Measurements from ENCODE around the gene PPARGC1A. TPM values are rescaled to one million over a fixed set of nuclear protein-coding genes. Genes with fewer than 3 reads are reported as not detected.
A peak's percentile ranks its signal among the peaks of the same experiment; 100 is the strongest.

The PPARGC1A gene
- total and polyA plus RNA-seq, 2 experiments from 2014 or later, result 6.7 to 16.6 TPM

DNA sequence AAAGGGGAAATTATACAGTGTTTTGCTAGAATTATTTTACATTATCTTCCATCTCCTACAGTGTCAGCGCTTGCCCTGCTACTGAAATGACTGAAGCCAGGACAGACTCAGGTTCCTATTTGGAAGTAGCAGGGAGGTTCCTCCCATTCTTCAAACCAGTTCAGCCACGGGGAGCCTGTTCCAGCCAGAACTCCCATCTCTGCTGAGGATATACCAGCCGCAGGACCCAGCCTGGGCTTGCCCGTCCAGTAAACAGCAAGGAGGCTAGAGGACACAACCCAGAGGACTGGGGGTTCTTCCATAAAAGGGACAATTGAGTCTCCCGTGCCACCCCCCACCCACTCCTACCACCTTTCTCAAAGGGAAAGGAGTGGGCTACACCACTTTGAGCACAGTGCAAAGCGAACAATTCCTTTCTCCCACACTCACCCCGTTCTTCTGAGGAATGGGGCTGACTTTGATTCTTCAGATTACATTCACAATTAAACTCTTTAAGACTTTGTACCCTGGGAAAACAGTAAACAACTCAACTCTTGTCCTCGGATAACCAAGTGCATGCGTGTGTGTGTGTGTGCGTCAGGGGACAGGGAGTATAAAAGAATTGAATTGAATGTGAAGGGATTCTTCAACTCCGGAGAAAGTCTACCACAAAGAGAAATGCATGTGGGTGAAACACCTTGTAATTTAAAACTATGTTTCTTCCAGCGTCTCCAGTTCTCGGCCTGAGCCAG, 31.0 kb upstream of the PPARGC1A start:
- Histone ChIP-seq H3K9me2 (replicated peaks; ENCODE audit: insufficient read depth) (no peaks in the 10 kb centered on the region), H3K4me3 (no peak overlapping the region), H3K4me2 (peak overlapping the region; percentile 32), H2AFZ (no peak overlapping the region), H3K9me3 (ENCODE audit: low read depth) (no peaks in the 10 kb centered on the region), H3K4me1 (ENCODE audit: insufficient read depth) (peaks cover 14% of the 10 kb centered on the region), H3K36me3 (replicated peaks; ENCODE audit: insufficient read depth, low read depth) (no peaks in the 10 kb centered on the region), H4K20me1 (ENCODE audit: insufficient read depth, poor library complexity, severe bottlenecking) (no peaks in the 10 kb centered on the region), H3K27ac (no peak overlapping the region), H3K79me2 (no peaks in the 10 kb centered on the region), H3K27me3 (no peaks in the 10 kb centered on the region)
- TF ChIP-seq, protein P1, sequence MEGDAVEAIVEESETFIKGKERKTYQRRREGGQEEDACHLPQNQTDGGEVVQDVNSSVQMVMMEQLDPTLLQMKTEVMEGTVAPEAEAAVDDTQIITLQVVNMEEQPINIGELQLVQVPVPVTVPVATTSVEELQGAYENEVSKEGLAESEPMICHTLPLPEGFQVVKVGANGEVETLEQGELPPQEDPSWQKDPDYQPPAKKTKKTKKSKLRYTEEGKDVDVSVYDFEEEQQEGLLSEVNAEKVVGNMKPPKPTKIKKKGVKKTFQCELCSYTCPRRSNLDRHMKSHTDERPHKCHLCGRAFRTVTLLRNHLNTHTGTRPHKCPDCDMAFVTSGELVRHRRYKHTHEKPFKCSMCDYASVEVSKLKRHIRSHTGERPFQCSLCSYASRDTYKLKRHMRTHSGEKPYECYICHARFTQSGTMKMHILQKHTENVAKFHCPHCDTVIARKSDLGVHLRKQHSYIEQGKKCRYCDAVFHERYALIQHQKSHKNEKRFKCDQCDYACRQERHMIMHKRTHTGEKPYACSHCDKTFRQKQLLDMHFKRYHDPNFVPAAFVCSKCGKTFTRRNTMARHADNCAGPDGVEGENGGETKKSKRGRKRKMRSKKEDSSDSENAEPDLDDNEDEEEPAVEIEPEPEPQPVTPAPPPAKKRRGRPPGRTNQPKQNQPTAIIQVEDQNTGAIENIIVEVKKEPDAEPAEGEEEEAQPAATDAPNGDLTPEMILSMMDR (IDR thresholded peaks at IDR 0.05; ENCODE audit: poor library complexity), result no peak
- TF ChIP-seq EZH2 (IDR thresholded peaks at IDR 0.05; ENCODE audit: borderline replicate concordance), result no peak
- TF ChIP-seq EZH2phosphoT487 (IDR thresholded peaks at IDR 0.05; ENCODE audit: low read depth, severe bottlenecking, unreplicated experiment), result no peak
- WGBS (ENCODE audit: low lambda C conversion rate, missing lambda C conversion rate), result 62% methylated on average over 11 of the region's 13 CpGs
- DNase-seq (ENCODE audit: low spot score), result no peak

DNA sequence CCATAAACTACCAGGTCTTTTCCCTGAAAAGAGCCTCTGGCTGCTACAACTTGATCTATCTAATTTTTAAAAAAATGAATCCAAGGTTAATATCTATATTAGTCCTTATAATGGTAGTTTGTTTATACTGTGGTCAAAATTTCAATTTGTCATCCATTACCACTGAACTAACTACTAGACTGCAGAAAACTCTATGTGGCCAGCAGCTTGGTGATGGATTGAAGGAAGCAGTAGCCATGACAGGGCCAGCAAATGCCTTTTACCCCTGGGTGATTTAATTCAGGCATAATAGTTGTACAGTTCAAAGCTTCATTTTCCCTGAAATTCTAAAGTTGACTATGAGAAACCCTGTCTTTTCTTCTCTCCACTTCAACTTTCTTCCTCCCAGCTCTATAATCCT, 30.4 kb upstream of the PPARGC1A start:
- Histone ChIP-seq H3K36me3 (replicated peaks; ENCODE audit: insufficient read depth, low read depth) (no peaks in the 10 kb centered on the region), H2AFZ (no peak overlapping the region), H3K4me1 (ENCODE audit: insufficient read depth) (peaks cover 14% of the 10 kb centered on the region), H3K9me3 (ENCODE audit: low read depth) (no peaks in the 10 kb centered on the region), H4K20me1 (ENCODE audit: insufficient read depth, poor library complexity, severe bottlenecking) (no peaks in the 10 kb centered on the region), H3K79me2 (no peaks in the 10 kb centered on the region), H3K9me2 (replicated peaks; ENCODE audit: insufficient read depth) (no peaks in the 10 kb centered on the region), H3K4me3 (no peak overlapping the region), H3K4me2 (no peak overlapping the region), H3K27ac (no peak overlapping the region), H3K27me3 (no peaks in the 10 kb centered on the region)
- DNase-seq (ENCODE audit: low spot score), result no peak
- TF ChIP-seq EZH2 (IDR thresholded peaks at IDR 0.05; ENCODE audit: borderline replicate concordance), result no peak
- no peak for TF ChIP-seq EZH2phosphoT487 (IDR thresholded peaks at IDR 0.05; ENCODE audit: low read depth, severe bottlenecking, unreplicated experiment)
- TF ChIP-seq, protein P1 (IDR thresholded peaks at IDR 0.05; ENCODE audit: poor library complexity), result no peak

DNA sequence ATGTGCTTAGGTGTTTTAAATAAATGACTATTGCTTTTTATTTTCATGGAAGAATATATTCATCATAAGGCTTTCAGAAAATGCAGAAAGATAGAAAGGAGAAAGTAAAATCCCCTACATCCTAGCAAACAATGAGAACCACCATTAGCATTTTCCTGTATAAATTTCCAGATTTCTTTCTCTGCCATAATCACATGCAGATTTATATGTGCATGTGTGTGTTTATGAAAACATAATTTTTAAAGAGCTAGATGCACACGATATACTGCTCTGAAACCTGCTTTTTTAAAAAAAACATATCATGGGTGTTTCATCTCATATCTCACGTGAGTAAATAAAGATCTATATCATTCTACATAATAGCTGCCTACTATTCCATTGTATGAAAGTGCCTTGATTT, 26.4 kb upstream of the PPARGC1A start:
- H3K27me3 ChIP-seq, result no peaks in the 10 kb centered on the region
- no peaks in the 10 kb centered on the region for H3K36me3 ChIP-seq (replicated peaks; ENCODE audit: insufficient read depth, low read depth)
- TF ChIP-seq EZH2 (IDR thresholded peaks at IDR 0.05; ENCODE audit: borderline replicate concordance) (no peak), EZH2phosphoT487 (IDR thresholded peaks at IDR 0.05; ENCODE audit: low read depth, severe bottlenecking, unreplicated experiment) (no peak)
- TF ChIP-seq, protein P1 (IDR thresholded peaks at IDR 0.05; ENCODE audit: poor library complexity), result no peak
- H3K4me1 ChIP-seq (ENCODE audit: insufficient read depth), result no peaks in the 10 kb centered on the region
- WGBS (ENCODE audit: low lambda C conversion rate, missing lambda C conversion rate), result 76% methylated on average over 2 of the region's 2 CpGs
- no peaks in the 10 kb centered on the region for H4K20me1 ChIP-seq (ENCODE audit: insufficient read depth, poor library complexity, severe bottlenecking)
- no peaks in the 10 kb centered on the region for H3K9me3 ChIP-seq (ENCODE audit: low read depth)
- H2AFZ ChIP-seq, result no peak overlapping the region
- H3K9me2 ChIP-seq (replicated peaks; ENCODE audit: insufficient read depth), result no peaks in the 10 kb centered on the region
- no peak for DNase-seq (ENCODE audit: low spot score)
- no peak overlapping the region for H3K4me3 ChIP-seq
- H3K27ac ChIP-seq, result no peak overlapping the region
- no peak overlapping the region for H3K4me2 ChIP-seq
- H3K79me2 ChIP-seq, result no peaks in the 10 kb centered on the region
